HCT116 (cell line): ENCODE results near the gene S100A7A. TPM values are rescaled to one million over a fixed set of nuclear protein-coding genes. Genes with fewer than 3 reads are reported as not detected.

ENCODE experiments used
- ATAC-seq: fragments of 200-7000 bp; cut with Tn5 transposase; 2 replicates; pipeline ENCODE4 v1.9.1; 2020; ENCODE audit warnings: mild to moderate bottlenecking, moderate library complexity
- BruUV-seq: library from RNA; stranded (reverse); fragments of 400-500 nt; replicated peaks from 2 replicates; lab custom pipeline; 2021; lab: Mats Ljungman, UMichigan
- CTCF ChIA-PET: fragments of 300-600 bp; sonication (Branson Sonifier 250); formaldehyde crosslinking; loops from one replicate; lab custom pipeline; 2021; ENCODE audit warnings: antibody characterized with exemption; lab: Charles Lee
- POLR2A ChIA-PET: fragments of 300-600, 350-600 bp; sonication (Branson Sonifier 250); formaldehyde crosslinking; loops from one replicate; lab custom pipeline; 2021; ENCODE audit warnings: antibody characterized with exemption; lab: Charles Lee
- RAD21 ChIA-PET, 2 experiments: fragments of 300-600 bp; sonication (Branson Sonifier 250); formaldehyde crosslinking; loops; one replicate each; lab custom pipeline; 2023; ENCODE audit warnings: low total read pairs in 2 of 2; ENCODE audit not compliant: uncharacterized antibody in 2 of 2, unreplicated experiment in 2 of 2, low non-redundant PET in 1 of 2; lab: Charles Lee
- DNase-seq: peaks from one replicate; pipeline ENCODE4 v3.0.0-alpha.2; 2010; ENCODE audit warnings: low read depth, low spot score
- H2AFZ ChIP-seq: fragments of 200-600 bp; shearing (Covaris generic), sonication (generic); 2 replicates; pipeline ENCODE4 v1.6.1; 2017; ENCODE audit warnings: low read depth, mixed run types, mixed read lengths, antibody characterized with exemption, low read length; ENCODE audit not compliant: poor library complexity, severe bottlenecking
- H3K27ac ChIP-seq: 2 replicates; pipeline ENCODE4 v1.5.1; 2012; ENCODE audit warnings: low read depth, low read length
- H3K27me3 ChIP-seq: fragments of 200-600 bp; sonication (generic); 2 replicates; pipeline ENCODE4 v1.6.1; 2016; ENCODE audit warnings: mixed run types, low read length, mixed read lengths; ENCODE audit not compliant: insufficient read depth
- H3K36me3 ChIP-seq, 2 experiments: fragments of 200-500 bp in 1 of 2; fragments of 200-600 bp in 1 of 2; sonication (Bioruptor generic) in 1 of 2; sonication (generic) in 1 of 2; 2 replicates each; pipeline versions ENCODE4 v1.5.1 to v1.6.1; 2014 to 2016; ENCODE audit warnings: low read length in 2 of 2, inconsistent platforms in 1 of 2, mixed read lengths in 1 of 2, mixed run types in 1 of 2; ENCODE audit not compliant: insufficient read depth in 2 of 2, control insufficient read depth in 1 of 2
- H3K4me1 ChIP-seq, 2 experiments: fragments of 200-600 bp in 1 of 2; sonication (generic) in 1 of 2; 2 replicates each; pipeline versions ENCODE4 v1.5.1 to v1.6.1; 2012 to 2017; ENCODE audit warnings: low read length in 2 of 2, inconsistent platforms in 1 of 2, mild to moderate bottlenecking in 1 of 2, mixed read lengths in 1 of 2, mixed run types in 1 of 2, moderate library complexity in 1 of 2; ENCODE audit not compliant: insufficient read depth in 2 of 2, control insufficient read depth in 1 of 2
- H3K4me2 ChIP-seq: fragments of 200-600 bp; sonication (generic); 2 replicates; pipeline ENCODE4 v1.6.1; 2017; ENCODE audit warnings: mixed run types, low read length, mixed read lengths
- H3K4me3 ChIP-seq, 2 experiments: fragments of 200-600 bp in 1 of 2; sonication (generic) in 1 of 2; replicated peaks in 1 of 2; 2 replicates each; pipeline ENCODE4 v1.5.1; 2011 to 2016; ENCODE audit warnings: low read length in 2 of 2, control low read depth in 1 of 2, low read depth in 1 of 2, mild to moderate bottlenecking in 1 of 2, mixed read lengths in 1 of 2, mixed run types in 1 of 2
- H3K79me2 ChIP-seq: fragments of 200-600 bp; sonication (generic); 2 replicates; pipeline ENCODE4 v1.6.1; 2017; ENCODE audit warnings: mild to moderate bottlenecking, mixed run types, low read length, moderate library complexity, mixed read lengths; ENCODE audit not compliant: insufficient read depth
- H3K9ac ChIP-seq: fragments of 200-600 bp; sonication (generic); 2 replicates; pipeline ENCODE4 v1.6.1; 2016; ENCODE audit warnings: low read length, mixed read lengths
- H3K9me2 ChIP-seq: fragments of 200-600 bp; sonication (generic), shearing (Covaris generic); 2 replicates; pipeline ENCODE4 v1.6.1; 2017; ENCODE audit warnings: mixed run types, mild to moderate bottlenecking, moderate library complexity; ENCODE audit not compliant: insufficient read depth
- H3K9me3 ChIP-seq, 2 experiments: fragments of 200-500 bp in 1 of 2; fragments of 200-600 bp in 1 of 2; sonication (Bioruptor generic) in 1 of 2; sonication (generic) in 1 of 2; 2 replicates each; pipeline ENCODE4 v1.6.1; 2014 to 2017; ENCODE audit warnings: low read length in 2 of 2, mixed read lengths in 2 of 2, inconsistent platforms in 1 of 2, low read depth in 1 of 2, mild to moderate bottlenecking in 1 of 2, mixed run types in 1 of 2, moderate library complexity in 1 of 2; ENCODE audit not compliant: control insufficient read depth in 1 of 2, insufficient read depth in 1 of 2
- H4K20me1 ChIP-seq: fragments of 200-600 bp; sonication (generic), shearing (Covaris generic); 2 replicates; pipeline ENCODE4 v1.6.1; 2017; ENCODE audit warnings: mixed run types, mild to moderate bottlenecking, moderate library complexity; ENCODE audit not compliant: insufficient read depth
- ATF3 ChIP-seq: IDR thresholded peaks from 2 replicates; pipeline ENCODE4 v1.6.1; 2012
- CEBPB ChIP-seq: IDR thresholded peaks from 2 replicates; pipeline ENCODE4 v1.6.1; 2012; ENCODE audit warnings: low read depth
- ELF1 ChIP-seq: IDR thresholded peaks from 2 replicates; pipeline ENCODE4 v1.6.1; 2012; ENCODE audit warnings: low read depth, borderline replicate concordance
- EZH2 ChIP-seq: fragments of 200-600 bp; sonication (generic); IDR thresholded peaks from 2 replicates; pipeline ENCODE4 v1.6.1; 2017; ENCODE audit warnings: antibody characterized with exemption, mixed run types
- FOSL1 ChIP-seq: IDR thresholded peaks from 2 replicates; pipeline ENCODE4 v1.6.1; 2012; ENCODE audit warnings: low read depth
- JUND ChIP-seq: IDR thresholded peaks from 2 replicates; pipeline ENCODE4 v1.6.1; 2012
- MAX ChIP-seq: IDR thresholded peaks from 2 replicates; pipeline ENCODE4 v1.6.1; 2012
- POLR2A ChIP-seq: IDR thresholded peaks from 2 replicates; pipeline ENCODE4 v1.7.0; 2011; ENCODE audit warnings: borderline replicate concordance; ENCODE audit not compliant: insufficient read depth, insufficient read length; ENCODE audit errors: extremely low read depth
- POLR2AphosphoS5 ChIP-seq: IDR thresholded peaks from 2 replicates; pipeline ENCODE4 v1.6.1; 2011; ENCODE audit warnings: mild to moderate bottlenecking, low read depth, low read length, moderate library complexity
- RAD21 ChIP-seq: IDR thresholded peaks from 2 replicates; pipeline ENCODE4 v1.6.1; 2012; ENCODE audit warnings: low read depth, mild to moderate bottlenecking
- SIN3A ChIP-seq: IDR thresholded peaks from 2 replicates; pipeline ENCODE4 v1.6.1; 2012; ENCODE audit warnings: low read depth
- SRF ChIP-seq: IDR thresholded peaks from 2 replicates; pipeline ENCODE4 v1.6.1; 2012; ENCODE audit warnings: low read depth
- TCF7L2 ChIP-seq: IDR thresholded peaks from 2 replicates; pipeline ENCODE4 v1.7.0; 2011; ENCODE audit warnings: borderline replicate concordance, inconsistent platforms; ENCODE audit not compliant: insufficient read depth, insufficient read length; ENCODE audit errors: extremely low read depth
- YY1 ChIP-seq: IDR thresholded peaks from 2 replicates; pipeline ENCODE4 v1.6.1; 2011; ENCODE audit warnings: low read length, low read depth, moderate library complexity, mild to moderate bottlenecking; ENCODE audit not compliant: insufficient replicate concordance; ENCODE audit errors: extremely low read depth
- ZBTB33 ChIP-seq: IDR thresholded peaks from 2 replicates; pipeline ENCODE4 v1.6.1; 2011; ENCODE audit warnings: mild to moderate bottlenecking, low read length, moderate library complexity; ENCODE audit not compliant: insufficient replicate concordance; ENCODE audit errors: extremely low read depth
- ZFX ChIP-seq: fragments of 450-650 bp; IDR thresholded peaks from 2 replicates; pipeline ENCODE4 v1.6.1; 2017
- ZNF274 ChIP-seq: fragments of 200-500 bp; sonication (Bioruptor generic); IDR thresholded peaks from 2 replicates; pipeline ENCODE4 v1.6.1; 2014; ENCODE audit warnings: mild to moderate bottlenecking, low read depth, low read length, inconsistent platforms
- intact Hi-C: fragments of 100-400 bp; cut with micrococcal nuclease; formaldehyde crosslinking; loops from 2 replicates; pipeline ENCODE4 v1.10.0; 2022
- total RNA-seq: library from RNA; stranded (reverse); gene quantifications from one replicate; pipeline ENCODE4 v1.2.1, GENCODE V29; 2021; ENCODE audit not compliant: unreplicated experiment

S100A7A gene
- total RNA-seq, 1 experiment from 2014 or later, result not detected

GRCh38 chr1:153439273-153439672, 23.0 kb downstream of the S100A7A start:
- Histone ChIP-seq H2AFZ (no peak overlapping the region), H3K4me2 (no peak overlapping the region), H3K4me3 (no peak overlapping the region), H4K20me1 (no peaks in the 10 kb centered on the region), H3K9ac (no peak overlapping the region), H3K36me3 (no peaks in the 10 kb centered on the region), H3K27me3 (peaks cover 76% of the 10 kb centered on the region), H3K9me2 (no peaks in the 10 kb centered on the region), H3K27ac (no peak overlapping the region), H3K4me1 (no peaks in the 10 kb centered on the region), H3K9me3 (no peaks in the 10 kb centered on the region), H3K79me2 (no peaks in the 10 kb centered on the region)
- ATAC-seq (no peak), DNase-seq (no peak)
- intact Hi-C loops, result no loop called here
- no peak for TF ChIP-seq FOSL1
- RAD21 ChIA-PET, result no interaction called here
- POLR2A ChIA-PET, result no interaction called here
- no TSS peak for BruUV-seq
- CTCF ChIA-PET, result no interaction called here

GRCh38 chr1:153441238-153441755, 25.0 kb downstream of the S100A7A start:
- intact Hi-C loops, result no loop called here
- Histone ChIP-seq H3K4me3 (no peak overlapping the region), H3K36me3 (no peaks in the 10 kb centered on the region), H3K4me1 (no peaks in the 10 kb centered on the region), H3K9me3 (no peaks in the 10 kb centered on the region), H3K9me2 (no peaks in the 10 kb centered on the region), H3K9ac (no peak overlapping the region), H3K27me3 (peaks cover 78% of the 10 kb centered on the region), H4K20me1 (no peaks in the 10 kb centered on the region), H2AFZ (no peak overlapping the region), H3K27ac (no peak overlapping the region), H3K79me2 (no peaks in the 10 kb centered on the region), H3K4me2 (no peak overlapping the region)
- no TSS peak for BruUV-seq
- ATAC-seq (no peak), DNase-seq (no peak)
- POLR2A ChIA-PET, result no interaction called here
- RAD21 ChIA-PET, result no interaction called here
- CTCF ChIA-PET, result no interaction called here
- no peak for TF ChIP-seq POLR2AphosphoS5
- TF ChIP-seq MAX, result no peak
- no peak for TF ChIP-seq CEBPB
- TF ChIP-seq POLR2A, result no peak
- TF ChIP-seq EZH2, result no peak
- TF ChIP-seq SRF, result no peak
- TF ChIP-seq SIN3A, result no peak
- TF ChIP-seq RAD21, result no peak
- no peak for TF ChIP-seq ATF3
- TF ChIP-seq JUND, result no peak
- TF ChIP-seq ZFX, result no peak
- TF ChIP-seq YY1, result no peak
- no peak for TF ChIP-seq ELF1
- TF ChIP-seq ZBTB33, result no peak
- TF ChIP-seq ZNF274, result no peak
- no peak for TF ChIP-seq TCF7L2
